Right lung (tissue), 5 donors: ENCODE results near the gene PTPN22. TPM values are rescaled to one million over a fixed set of nuclear protein-coding genes. Genes with fewer than 3 reads are reported as not detected.
"Not testable (repeated sequence)": the region's sequence is repeated elsewhere in the genome, so short reads cannot be mapped to it uniquely, and the experiment has no call there.

Experiments
- DNase-seq, 2 donors: peaks; one replicate each; pipeline ENCODE4 v3.0.0-alpha.2; 2013
- polyA plus RNA-seq, 5 donors: library from polyadenylated mRNA; unstranded; fragments of 120-200 nt; gene quantifications; one replicate each; pipeline versions ENCODE4 v1.2.1 to v1.2.3, GENCODE V29; 2013; ENCODE audit warnings: inconsistent platforms in 1 of 5, low replicate concordance in 1 of 5; ENCODE audit not compliant: insufficient read length in 5 of 5, insufficient read depth in 1 of 5

The PTPN22 gene
- polyA plus RNA-seq, 5 donors, result 0.56 to 1.1 (median 1.1) TPM

GRCh38 chr1:113852694-113853093 lies 18.8 kb downstream of the PTPN22 start:
- not testable (repeated sequence) for DNase-seq

GRCh38 chr1:113850127-113850796 lies 21.2 kb downstream of the PTPN22 start:
- no peak for DNase-seq

- no peak for DNase-seq
Measured at GRCh38 chr1:113849072-113849471, 22.4 kb downstream of the PTPN22 start.

GRCh38 chr1:113846391-113847035 lies 25.0 kb downstream of the PTPN22 start:
- no peak for DNase-seq

GRCh38 chr1:113836534-113836933 lies 35.0 kb downstream of the PTPN22 start:
- DNase-seq, result no peak

GRCh38 chr1:113835686-113836290 lies 35.7 kb downstream of the PTPN22 start:
- DNase-seq, result peak; percentile 35 to 40

GRCh38 chr1:113834716-113835115 lies 36.8 kb downstream of the PTPN22 start:
- no peak for DNase-seq

- no peak for DNase-seq
Measured at GRCh38 chr1:113830039-113830438, 41.5 kb downstream of the PTPN22 start.

- no peak for DNase-seq
Measured at GRCh38 chr1:113821916-113822315, 49.6 kb downstream of the PTPN22 start.

GRCh38 chr1:113818578-113818977 lies 52.9 kb downstream of the PTPN22 start:
- no peak for DNase-seq

GRCh38 chr1:113813218-113813617 lies 58.3 kb downstream of the PTPN22 start:
- DNase-seq, result no peak

- DNase-seq, result no peak
Measured at GRCh38 chr1:113812661-113813135, 58.8 kb downstream of the PTPN22 start.

- DNase-seq, result peak; percentile 99
Measured at GRCh38 chr1:113811888-113812660, 59.4 kb downstream of the PTPN22 start, which contains the start of gene RSBN1. Gene RSBN1, minus strand, starts transcription at chr1:113812476. Its CDS starts 64 bp downstream, at chr1:113812412.

- DNase-seq, result peak; percentile 49 to 65
Measured at GRCh38 chr1:113811156-113811887, 60.2 kb downstream of the PTPN22 start.

- no peak for DNase-seq
Measured at GRCh38 chr1:113809670-113810602, 61.6 kb downstream of the PTPN22 start.

GRCh38 chr1:113808450-113809195 lies 62.9 kb downstream of the PTPN22 start:
- no peak for DNase-seq

- no peak for DNase-seq
Measured at GRCh38 chr1:113805639-113806038, 65.9 kb downstream of the PTPN22 start.

- no peak for DNase-seq
Measured at GRCh38 chr1:113805256-113805531, 66.3 kb downstream of the PTPN22 start.

GRCh38 chr1:113804421-113805255 lies 66.9 kb downstream of the PTPN22 start:
- peak; percentile 27 to 55 for DNase-seq
